GM19468 (cell line): ENCODE measurements around the gene MECP2.

Experiments
- ATAC-seq: cut with Tn5 transposase; IDR thresholded peaks from one replicate; pipeline ENCODE4 v1.9.1; 2021; ENCODE audit warnings: mild to moderate bottlenecking, moderate library complexity, moderate number of reproducible peaks; ENCODE audit not compliant: unreplicated experiment; ENCODE audit errors: extremely low read depth

The MECP2 gene

GRCh38 chrX:154116426-154117211, 19.1 kb upstream of the MECP2 start:
- no peak for ATAC-seq

GRCh38 chrX:154115750-154116149, 18.2 kb upstream of the MECP2 start:
- ATAC-seq = no peak

GRCh38 chrX:154115071-154115470, 17.6 kb upstream of the MECP2 start:
- ATAC-seq = no peak

- no peak for ATAC-seq
Observed at GRCh38 chrX:154114652-154115051, 17.1 kb upstream of the MECP2 start.

GRCh38 chrX:154113729-154114128, 16.2 kb upstream of the MECP2 start:
- no peak for ATAC-seq

- ATAC-seq = no peak
Observed at GRCh38 chrX:154098551-154098950, 1.0 kb upstream of the MECP2 start.

- ATAC-seq = peak; percentile 11
Observed at GRCh38 chrX:154097003-154097588, 421 bp downstream of the MECP2 start.

- ATAC-seq = no peak
Observed at GRCh38 chrX:154096140-154097002, 1.1 kb downstream of the MECP2 start.

GRCh38 chrX:154094833-154095232, 2.7 kb downstream of the MECP2 start:
- ATAC-seq = no peak

- no peak for ATAC-seq
Observed at GRCh38 chrX:154093965-154094364, 3.6 kb downstream of the MECP2 start.

GRCh38 chrX:154092371-154092770, 5.1 kb downstream of the MECP2 start:
- ATAC-seq = no peak

GRCh38 chrX:154091678-154092077, 5.8 kb downstream of the MECP2 start:
- ATAC-seq = no peak

GRCh38 chrX:154090731-154091130, 6.8 kb downstream of the MECP2 start:
- ATAC-seq = no peak

GRCh38 chrX:154084449-154085300, 12.8 kb downstream of the MECP2 start:
- no peak for ATAC-seq

GRCh38 chrX:154083126-154083517, 14.4 kb downstream of the MECP2 start:
- ATAC-seq = no peak

GRCh38 chrX:154082396-154083125, 15.0 kb downstream of the MECP2 start:
- no peak for ATAC-seq

GRCh38 chrX:154077101-154077500, 20.4 kb downstream of the MECP2 start:
- no peak for ATAC-seq

GRCh38 chrX:154074199-154074598, 23.3 kb downstream of the MECP2 start:
- no peak for ATAC-seq

GRCh38 chrX:154072192-154072591, 25.3 kb downstream of the MECP2 start:
- ATAC-seq = no peak
